ENCODE measurements around the gene CR1L. TPM values are rescaled to one million over a fixed set of nuclear protein-coding genes. Genes with fewer than 3 reads are reported as not detected.

Gene CR1L
- total and polyA plus RNA-seq, 2 of the 8 experiments (the other 6 are each of a cell fraction or from before 2014, with no cell fraction given), result 0.39 TPM; not detected in 1

- FAIRE-seq, result no peak
- DNase-seq (ENCODE audit: low read depth in 1 of 2, low spot score in 2 of 2), result no peak
- WGBS, 2 experiments (ENCODE audit: extremely low coverage in 1 of 2, insufficient coverage in 1 of 2, insufficient read length in 1 of 2, insufficient replicate concordance in 2 of 2, low coverage in 1 of 2, low lambda C conversion rate in 2 of 2, missing lambda C conversion rate in 1 of 2), result 96% methylated on average over 1 of the region's 1 CpG; no CpG with 5 or more reads in 1 of the 2 experiments
These were observed 100.4 kb downstream of the CR1L start for GRCh38 chr1:207745285-207745684.

More at GRCh38 chr1:207745285-207745684, 100.4 kb downstream of the CR1L start:
- Histone ChIP-seq H4K5ac (ENCODE audit: insufficient read length, low read depth, low read length) (no peak overlapping the region), H4K8ac (ENCODE audit: extremely low read depth, insufficient read depth, low read length) (no peak overlapping the region), H3K4me1 (replicated peaks in 1 of 4; ENCODE audit: control insufficient read depth in 3 of 4, insufficient read depth in 4 of 4, low read length in 3 of 4) (peaks cover 0 to 12% (median 8%) of the 10 kb centered on the region in 4 experiments; a peak in 5 of 7 replicates), H3K27ac (ENCODE audit: low read depth, low read length) (no peak overlapping the region), H3K36me3 (ENCODE audit: control insufficient read depth in 2 of 4, insufficient read depth in 4 of 4, low read length in 3 of 4) (no peaks in the 10 kb centered on the region), H3K4ac (replicated peaks; ENCODE audit: insufficient read length, low read depth, low read length) (no peak overlapping the region), H4K91ac (replicated peaks; ENCODE audit: insufficient read length, low read length) (no peak overlapping the region), H3K9ac (replicated peaks in 1 of 4; ENCODE audit: extremely low read depth in 1 of 4, low read depth in 3 of 4, low read length in 3 of 4) (no peak overlapping the region), H3K4me3 (ENCODE audit: extremely low read depth in 1 of 4, insufficient read depth in 2 of 4, low read depth in 3 of 4, low read length in 4 of 4) (no peak overlapping the region), H2BK5ac (ENCODE audit: low read depth, low read length) (no peak overlapping the region), H3K27me3 (replicated peaks in 1 of 4; ENCODE audit: control insufficient read depth in 3 of 4, extremely low read depth in 1 of 4, insufficient read depth in 3 of 4, low read length in 3 of 4) (no peaks in the 10 kb centered on the region), H3K79me1 (ENCODE audit: low read depth, low read length) (no peaks in the 10 kb centered on the region), H3K9me3 (ENCODE audit: insufficient read depth in 2 of 2, low read depth in 1 of 2, low read length in 1 of 2) (peaks cover 4 to 12% of the 10 kb centered on the region in 2 experiments; a peak in 3 of 4 replicates), H3K18ac (ENCODE audit: extremely low read depth, low read length) (no peak overlapping the region), H3K4me2 (ENCODE audit: insufficient read depth in 1 of 2, low read depth in 2 of 2, low read length in 2 of 2) (no peak overlapping the region), H3K14ac (ENCODE audit: insufficient read length) (no peak overlapping the region), H2BK120ac (replicated peaks; ENCODE audit: low read depth, low read length) (no peak overlapping the region), H2BK20ac (ENCODE audit: low read length) (no peak overlapping the region), H2AFZ (ENCODE audit: low read length) (no peak overlapping the region), H3K56ac (replicated peaks; ENCODE audit: insufficient read length, low read depth, low read length) (no peak overlapping the region), H3K79me2 (ENCODE audit: control insufficient read depth in 1 of 2, insufficient read depth in 2 of 2, low read length in 2 of 2) (peaks cover 0 to 5% of the 10 kb centered on the region in 2 experiments; a peak in 2 of 4 replicates), H3K23me2 (ENCODE audit: low read depth, low read length) (0 out of 2 replicates have a peak, but pooled peaks cover 2% of the 10 kb centered on the region), H2BK12ac (ENCODE audit: low read depth, low read length) (no peak overlapping the region), H4K20me1 (replicated peaks in 1 of 2; ENCODE audit: control insufficient read depth in 1 of 2, insufficient read depth in 2 of 2, low read length in 2 of 2) (no peaks in the 10 kb centered on the region), H2BK15ac (ENCODE audit: low read length) (no peak overlapping the region), H3K23ac (ENCODE audit: insufficient read length) (no peak overlapping the region), H2AK5ac (ENCODE audit: low read depth, low read length) (no peak overlapping the region)
- ChIA-PET CTCF (ENCODE audit: partially characterized antibody) (no interaction called here), POLR2A (ENCODE audit: partially characterized antibody) (no interaction called here)
- no peak for TF ChIP-seq E2F6 (IDR thresholded peaks at IDR 0.05)
